HG02885 (cell line): ENCODE results near the gene SLC35F3.
A peak's percentile ranks its signal among the peaks of the same experiment; 100 is the strongest.

Experiments used
- ATAC-seq: cut with Tn5 transposase; IDR thresholded peaks from one replicate; pipeline ENCODE4 v1.9.1; 2021; ENCODE audit warnings: mild to moderate bottlenecking; ENCODE audit not compliant: unreplicated experiment, poor library complexity

SLC35F3 gene

DNA sequence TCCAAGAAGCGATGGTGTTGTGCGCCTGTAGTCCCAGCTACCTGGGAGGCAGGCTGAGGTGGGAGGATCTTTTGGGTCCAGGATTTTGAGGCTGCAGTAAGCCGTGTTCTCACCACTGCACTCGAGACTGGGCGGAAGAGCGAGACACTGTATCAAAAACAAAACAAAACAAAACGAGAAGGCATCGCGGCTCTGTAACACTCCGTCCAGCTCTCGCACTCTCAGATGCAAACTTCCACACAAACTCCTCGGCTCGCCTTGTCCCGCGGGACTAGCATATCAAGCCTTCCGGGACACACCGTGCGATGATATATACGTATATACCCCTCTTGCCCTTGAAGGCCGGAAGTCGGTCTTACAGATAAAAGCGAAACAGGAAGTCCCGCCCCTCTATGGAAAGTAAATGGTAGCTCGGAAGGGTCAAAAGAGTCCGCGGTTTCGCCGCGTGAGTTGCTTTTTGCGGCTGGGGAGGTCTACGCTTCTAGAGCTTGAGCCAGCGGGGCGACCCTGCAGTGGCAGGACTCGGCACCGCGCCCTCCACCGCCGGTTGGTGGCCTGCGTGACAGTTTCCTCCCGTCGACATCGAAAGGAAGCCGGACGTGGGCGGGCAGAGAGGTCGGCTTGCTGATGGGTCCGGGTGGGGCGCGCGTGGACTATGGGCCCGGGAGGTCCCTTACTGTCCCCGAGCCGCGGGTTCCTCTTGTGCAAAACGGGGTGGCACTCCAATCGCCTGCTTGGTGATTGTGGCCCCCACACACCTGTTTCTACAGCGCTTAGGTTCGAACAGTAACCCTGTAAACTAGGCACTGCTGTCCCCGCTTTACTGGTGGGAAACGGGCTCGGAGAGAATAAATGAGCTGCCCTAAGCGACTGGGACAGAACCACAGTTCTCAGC lies 468.8 kb downstream of the SLC35F3 start, which contains the start of gene COA6:
Gene COA6, plus strand, starts transcription at position 393 of the 895 bp plus-strand sequence. Its CDS starts 11 bp downstream, at position 404.
- ATAC-seq = peak; percentile 92

GRCh38 chr1:234373959-234374254 lies 469.4 kb downstream of the SLC35F3 start:
- ATAC-seq = peak; percentile 15
